Heart left ventricle (tissue), 13 donors: ENCODE results near the gene ANGPTL4.

Experiments
- CTCF ChIP-seq, 12 donors: fragments of 200-600 bp; sonication (generic) in 4 of 12; IDR thresholded peaks; one replicate each; pipeline versions ENCODE4 v1.5.0 to v1.8.0; 2018 to 2022; ENCODE audit warnings: antibody characterized with exemption in 12 of 12, mild to moderate bottlenecking in 5 of 12
- POLR2A ChIP-seq, 2 donors: fragments of 450-650 bp; IDR thresholded peaks; one replicate each; pipeline ENCODE4 v1.6.1; 2017; ENCODE audit warnings: antibody characterized with exemption in 2 of 2, mild to moderate bottlenecking in 2 of 2, moderate library complexity in 2 of 2
- donor health status: ischemic (EF 13 %, LVEDD 7.1; RV severe dilation, severe dysfunction).
- donor health status: DM: no; HTN: yes; CAD: no.
- donor health status: DM: no; HTN: no; CAD: no.
- donor health status: ischemic (EF 25% LVEDD 6.9; RV normal size, moderate dysfunction).
- donor health status: ischemic (EF 25% LVEDD 5.7; RV mildly dilated, moderate dysfunction).
- donor health status: ischemic (EF 35%, LVEDD 5.7; RV mildly dilated, moderate dysfunction).
- donor health status: nonischemic (EF 11% LVEDD 7.7; RV severe dilation, severe dysfunction).
- donor health status: DM: yes; HTN: yes; CAD: no.
- donor health status: PGD.
- donor health status: ischemic (EF 29% LVEDD 5.4; RV normal size, mild dysfunction).
- donor health status: nonischemic (EF 23%, LVEDD 6.1; RV moderate dilation, normal function).

- TF ChIP-seq POLR2A (IDR thresholded peaks at IDR 0.05) (no peak), CTCF (IDR thresholded peaks at IDR 0.05) (no peak)
Measured at GRCh38 chr19:8391198-8392016, 27.5 kb downstream of the ANGPTL4 start.
